CD8-positive, alpha-beta memory T cell (primary cell): ENCODE data around the gene SAMM50. TPM values are rescaled to one million over a fixed set of nuclear protein-coding genes. Genes with fewer than 3 reads are reported as not detected.
"Not testable (repeated sequence)": the region's sequence is repeated elsewhere in the genome, so short reads cannot be mapped to it uniquely, and the experiment has no call there.

ENCODE experiments used
- CTCF ChIA-PET: fragments of 350-600 bp; sonication (Branson Sonifier 250); formaldehyde crosslinking; loops from one replicate; lab custom pipeline; 2021; ENCODE audit warnings: antibody characterized with exemption; lab: Charles Lee
- POLR2A ChIA-PET: fragments of 350-600 bp; sonication (Branson Sonifier 250); formaldehyde crosslinking; loops from one replicate; lab custom pipeline; 2021; ENCODE audit warnings: antibody characterized with exemption; lab: Charles Lee
- DNase-seq, 5 donors: peaks; one replicate each; pipeline versions ENCODE4 v3.0.0 to v3.0.0-alpha.2; 2020 to 2022; ENCODE audit warnings: mixed read lengths in 1 of 5
- H3K27ac ChIP-seq: one replicate; pipeline ENCODE4 v1.7.0; 2013; ENCODE audit warnings: low read depth, mild to moderate bottlenecking, low read length, moderate library complexity
- H3K27me3 ChIP-seq: 2 replicates; pipeline ENCODE4 v1.7.0; 2013; ENCODE audit warnings: low read length, mild to moderate bottlenecking; ENCODE audit not compliant: insufficient read depth, poor library complexity, severe bottlenecking
- H3K36me3 ChIP-seq: 2 replicates; pipeline ENCODE4 v1.7.0; 2013; ENCODE audit warnings: mild to moderate bottlenecking, low read length, moderate library complexity; ENCODE audit not compliant: insufficient read depth
- H3K4me1 ChIP-seq: 2 replicates; pipeline ENCODE4 v1.7.0; 2013; ENCODE audit warnings: mild to moderate bottlenecking, low read length, moderate library complexity; ENCODE audit not compliant: insufficient read depth
- H3K4me3 ChIP-seq: 2 replicates; pipeline ENCODE4 v1.7.0; 2013; ENCODE audit warnings: mild to moderate bottlenecking, low read length
- H3K9me3 ChIP-seq: 2 replicates; pipeline ENCODE4 v1.7.0; 2013; ENCODE audit warnings: mild to moderate bottlenecking, low read length
- H3K27ac Mint-ChIP-seq, 8 donors: one replicate each; pipeline ENCODE4 v1.8.0; 2020 to 2021; ENCODE audit warnings: mixed read lengths in 8 of 8, mild to moderate bottlenecking in 6 of 8, inconsistent platforms in 3 of 8, moderate library complexity in 3 of 8
- H3K27me3 Mint-ChIP-seq, 2 donors: one replicate each; pipeline ENCODE4 v1.8.0; 2020 to 2021; ENCODE audit warnings: mixed read lengths in 2 of 2, mild to moderate bottlenecking in 1 of 2, moderate library complexity in 1 of 2
- H3K36me3 Mint-ChIP-seq, 3 donors: one replicate each; pipeline ENCODE4 v1.8.0; 2020 to 2021; ENCODE audit warnings: mixed read lengths in 3 of 3, inconsistent platforms in 1 of 3, mild to moderate bottlenecking in 1 of 3
- H3K4me1 Mint-ChIP-seq, 3 donors: one replicate each; pipeline ENCODE4 v1.8.0; 2020 to 2021; ENCODE audit warnings: mixed read lengths in 3 of 3, inconsistent platforms in 1 of 3, mild to moderate bottlenecking in 1 of 3
- H3K4me3 Mint-ChIP-seq, 7 donors: one replicate each; pipeline ENCODE4 v1.8.0; 2020 to 2021; ENCODE audit warnings: mixed read lengths in 7 of 7, mild to moderate bottlenecking in 6 of 7, moderate library complexity in 4 of 7, inconsistent platforms in 2 of 7
- H3K9me3 Mint-ChIP-seq, 5 donors: one replicate each; pipeline ENCODE4 v1.8.0; 2020 to 2022; ENCODE audit warnings: mixed read lengths in 5 of 5, mild to moderate bottlenecking in 3 of 5, moderate library complexity in 2 of 5, inconsistent platforms in 1 of 5
- polyA plus RNA-seq: library from polyadenylated mRNA; unstranded; fragments of 300-500 nt; fragmentation: Illumina TruSeq; gene quantifications from one replicate; pipeline ENCODE4 v1.2.3, GENCODE V29; 2021
- total RNA-seq, 2 experiments: library from RNA; stranded (reverse); gene quantifications; one replicate each; pipeline ENCODE4 v1.2.3, GENCODE V29; 2021

Gene SAMM50
- total and polyA plus RNA-seq, 3 experiments from 2014 or later, result 58.8 to 67.2 (median 61.3) TPM

DNA sequence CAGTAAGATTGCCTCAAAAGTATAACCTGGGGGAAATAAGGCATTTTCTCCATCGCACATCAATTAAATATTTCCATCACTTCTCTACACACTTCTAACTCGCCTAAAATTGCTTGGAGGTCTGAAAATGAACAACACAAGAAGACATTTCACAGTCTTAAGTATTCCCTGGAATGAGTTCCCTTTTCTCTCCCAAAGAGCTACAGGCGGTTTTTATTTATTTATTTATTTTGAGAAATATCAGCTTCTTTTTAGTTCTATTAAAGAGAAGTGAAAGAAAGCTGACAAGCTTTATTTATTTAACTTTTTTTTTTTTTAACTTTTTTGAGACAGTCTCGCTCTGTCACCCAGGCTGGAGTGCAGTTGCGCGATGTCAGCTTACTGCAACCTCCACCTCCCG, 57.3 kb downstream of the SAMM50 start:
- H3K9me3 Mint-ChIP-seq, result no peaks in the 10 kb centered on the region
- ChIA-PET CTCF (no interaction called here), POLR2A (no interaction called here)
- no peak for DNase-seq
- H3K27me3 Mint-ChIP-seq, result no peaks in the 10 kb centered on the region
- H3K4me3 Mint-ChIP-seq, result no peak overlapping the region
- no peaks in the 10 kb centered on the region for H3K27me3 ChIP-seq
- H3K36me3 Mint-ChIP-seq, result peaks cover 0 to 2% (median 2%) of the 10 kb centered on the region in 3 donors
- H3K4me3 ChIP-seq, result no peak overlapping the region
- no peaks in the 10 kb centered on the region for H3K36me3 ChIP-seq
- H3K9me3 ChIP-seq, result no peaks in the 10 kb centered on the region
- no peak overlapping the region for H3K27ac ChIP-seq
- H3K4me1 ChIP-seq, result no peaks in the 10 kb centered on the region
- no peaks in the 10 kb centered on the region for H3K4me1 Mint-ChIP-seq
- H3K27ac Mint-ChIP-seq, result no peak overlapping the region

DNA sequence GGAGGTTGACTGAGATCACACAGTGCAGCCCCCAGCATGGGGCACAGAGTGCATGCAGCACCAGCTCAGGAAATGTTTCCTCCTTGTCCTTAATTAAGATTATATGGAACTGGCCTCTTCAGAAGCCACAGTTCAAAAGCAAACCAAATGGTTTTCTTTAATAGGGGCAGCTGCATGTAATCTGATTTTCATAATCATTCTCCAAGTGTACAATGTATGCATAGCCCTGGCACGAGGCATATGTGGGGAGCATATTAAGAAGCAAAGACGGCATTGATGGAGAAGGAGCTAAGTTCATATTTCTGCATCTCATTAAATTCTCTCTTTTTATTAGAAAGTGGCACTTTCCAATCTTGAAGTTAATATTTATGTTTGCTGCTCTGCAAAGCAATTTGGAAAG, 59.0 kb downstream of the SAMM50 start:
- no peak for DNase-seq
- no peak overlapping the region for H3K27ac ChIP-seq
- H3K4me1 ChIP-seq, result no peaks in the 10 kb centered on the region
- no peaks in the 10 kb centered on the region for H3K36me3 ChIP-seq
- no peaks in the 10 kb centered on the region for H3K36me3 Mint-ChIP-seq
- no peak overlapping the region for H3K4me3 ChIP-seq
- no peaks in the 10 kb centered on the region for H3K9me3 ChIP-seq
- ChIA-PET POLR2A (no interaction called here), CTCF (interaction anchor here (1.9 kb wide), 1 partner anchor 21 kb away, joined by 8 read pairs; no protein-coding TSS in a partner anchor)
- no peak overlapping the region for H3K27ac Mint-ChIP-seq
- H3K27me3 ChIP-seq, result no peaks in the 10 kb centered on the region
- H3K9me3 Mint-ChIP-seq, result no peaks in the 10 kb centered on the region
- no peaks in the 10 kb centered on the region for H3K4me1 Mint-ChIP-seq
- H3K27me3 Mint-ChIP-seq, result no peaks in the 10 kb centered on the region
- H3K4me3 Mint-ChIP-seq, result no peak overlapping the region

DNA sequence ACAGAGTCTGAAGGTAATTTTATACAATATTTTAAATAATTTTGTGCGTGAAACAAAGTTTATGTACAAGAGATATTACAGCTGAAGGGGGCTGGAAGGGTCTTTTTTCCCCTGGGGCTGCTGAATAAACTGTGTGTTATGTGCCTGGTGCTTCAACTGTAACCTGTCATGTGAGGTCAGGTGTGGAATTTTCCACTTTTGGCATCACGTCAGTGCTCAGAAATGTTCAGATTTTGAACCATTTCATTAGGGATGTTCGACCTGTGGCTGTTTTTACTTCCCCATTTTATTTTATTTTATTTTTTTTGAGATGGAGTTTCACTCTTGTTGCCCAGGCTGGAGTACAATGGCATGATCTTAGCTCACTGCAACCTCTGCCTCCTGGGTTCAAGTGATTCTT, 61.3 kb downstream of the SAMM50 start:
- H3K4me3 Mint-ChIP-seq, H3K4me1 Mint-ChIP-seq, H3K27ac Mint-ChIP-seq, H3K27me3 ChIP-seq, H3K9me3 Mint-ChIP-seq, H3K27ac ChIP-seq, CTCF ChIA-PET, H3K4me3 ChIP-seq, H3K36me3 ChIP-seq, H3K36me3 Mint-ChIP-seq, H3K4me1 ChIP-seq, H3K27me3 Mint-ChIP-seq, DNase-seq, H3K9me3 ChIP-seq: not testable (repeated sequence)
- POLR2A ChIA-PET, result interaction anchor here (1.1 kb wide), 1 partner anchor 10 kb away, joined by 3 read pairs; no protein-coding TSS in a partner anchor

DNA sequence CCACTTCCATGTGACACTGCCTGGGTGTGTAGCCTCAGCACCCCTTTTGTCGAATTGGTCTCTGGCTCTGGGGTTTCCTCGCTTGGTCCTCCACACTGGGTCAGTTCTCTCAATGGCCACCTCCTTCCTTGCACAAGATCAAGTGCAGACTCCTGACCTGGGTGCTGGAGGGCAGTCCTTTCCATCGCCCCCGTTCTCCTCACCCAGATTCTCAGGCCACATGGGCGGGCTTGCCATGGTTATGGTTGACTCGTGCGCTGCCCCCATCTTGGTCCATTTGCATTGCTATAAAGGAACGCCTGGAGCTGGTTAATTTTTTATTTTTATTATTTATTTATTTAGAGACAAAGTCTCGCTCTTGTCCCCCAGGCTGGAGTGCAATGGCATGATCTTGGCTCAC, 63.4 kb downstream of the SAMM50 start:
- H3K27ac Mint-ChIP-seq, result peak overlapping the region in 1 of 8 donors; percentile 61
- CTCF ChIA-PET, result no interaction called here

DNA sequence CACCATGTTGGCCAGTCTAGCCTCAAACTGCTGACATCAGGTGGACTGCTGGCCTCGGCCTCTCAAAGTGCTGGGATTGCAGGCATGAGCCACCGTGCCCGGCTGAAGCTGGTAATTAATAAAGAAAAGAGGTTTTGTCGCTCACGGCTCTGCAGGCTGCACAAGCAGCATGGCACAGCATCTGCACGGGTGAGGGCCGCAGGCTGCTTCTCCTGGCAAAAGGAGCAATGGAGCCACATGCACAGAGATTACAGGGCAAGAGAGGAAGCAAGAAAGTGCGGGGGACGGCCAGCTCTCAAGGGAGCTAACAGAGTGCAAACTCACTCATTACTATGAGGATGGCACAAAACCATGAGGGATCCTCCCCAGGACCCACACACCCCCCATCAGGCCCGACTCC, 64.2 kb downstream of the SAMM50 start:
- no peaks in the 10 kb centered on the region for H3K27me3 Mint-ChIP-seq
- no peaks in the 10 kb centered on the region for H3K9me3 ChIP-seq
- H3K36me3 ChIP-seq, result no peaks in the 10 kb centered on the region
- no peak for DNase-seq
- H3K4me1 Mint-ChIP-seq, result peaks cover 0 to 5% (median 3%) of the 10 kb centered on the region in 3 donors
- H3K4me3 Mint-ChIP-seq, result no peak overlapping the region
- no peaks in the 10 kb centered on the region for H3K27me3 ChIP-seq
- ChIA-PET CTCF (interaction anchor here (2.4 kb wide), 1 partner anchor 26 kb away, joined by 9 read pairs; no protein-coding TSS in a partner anchor), POLR2A (no interaction called here)
- no peak overlapping the region for H3K27ac ChIP-seq
- H3K27ac Mint-ChIP-seq, result no peak overlapping the region
- no peaks in the 10 kb centered on the region for H3K4me1 ChIP-seq
- no peaks in the 10 kb centered on the region for H3K36me3 Mint-ChIP-seq
- no peak overlapping the region for H3K4me3 ChIP-seq
- H3K9me3 Mint-ChIP-seq, result no peaks in the 10 kb centered on the region

More for the DNA sequence above, 63.4 kb downstream of the SAMM50 start:
- H3K9me3 ChIP-seq, result no peaks in the 10 kb centered on the region
- POLR2A ChIA-PET, result no interaction called here
- Mint-ChIP-seq H3K4me1 (peaks cover 0 to 2% (median under 1%) of the 10 kb centered on the region in 3 donors), H3K9me3 (no peaks in the 10 kb centered on the region), H3K4me3 (peak overlapping the region in 1 of 7 donors; percentile 37), H3K27me3 (no peaks in the 10 kb centered on the region), H3K36me3 (no peaks in the 10 kb centered on the region)
- no peaks in the 10 kb centered on the region for H3K4me1 ChIP-seq
- no peak overlapping the region for H3K27ac ChIP-seq
- no peak for DNase-seq
- no peaks in the 10 kb centered on the region for H3K27me3 ChIP-seq
- no peak overlapping the region for H3K4me3 ChIP-seq
- H3K36me3 ChIP-seq, result no peaks in the 10 kb centered on the region

DNA sequence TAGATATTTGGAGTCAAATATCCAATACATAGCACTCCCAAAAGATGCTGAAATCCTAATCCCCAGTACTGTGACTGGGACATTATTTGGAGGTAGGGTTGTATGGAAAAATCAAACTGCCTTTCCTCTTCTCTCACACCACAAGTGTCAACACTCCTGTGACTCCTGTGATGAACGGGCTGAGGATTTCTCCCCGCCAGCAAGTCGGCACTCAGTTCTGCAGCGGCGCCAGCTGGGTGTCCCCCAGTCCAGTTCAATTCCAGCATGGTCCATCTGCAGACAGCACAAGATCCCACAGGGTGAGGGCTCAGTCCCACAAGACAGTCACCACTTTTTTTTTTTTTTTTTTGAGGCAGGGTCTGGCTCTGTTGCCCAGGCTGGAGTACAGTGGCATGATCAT, 64.6 kb downstream of the SAMM50 start:
- H3K4me1 Mint-ChIP-seq, result peaks cover 1 to 8% (median 4%) of the 10 kb centered on the region in 3 donors
- no peaks in the 10 kb centered on the region for H3K9me3 Mint-ChIP-seq
- DNase-seq, result no peak
- Histone ChIP-seq H3K27ac (no peak overlapping the region), H3K4me3 (no peak overlapping the region), H3K27me3 (no peaks in the 10 kb centered on the region), H3K4me1 (peaks cover under 1% of the 10 kb centered on the region), H3K9me3 (no peaks in the 10 kb centered on the region), H3K36me3 (no peaks in the 10 kb centered on the region)
- H3K27me3 Mint-ChIP-seq, result no peaks in the 10 kb centered on the region
- H3K4me3 Mint-ChIP-seq, result no peak overlapping the region
- CTCF ChIA-PET, result interaction anchor here (0.7 to 2.4 kb wide), 2 partner anchors 26 to 664 kb away, joined by 3 to 9 read pairs; no protein-coding TSS in a partner anchor
- no peak overlapping the region for H3K27ac Mint-ChIP-seq
- POLR2A ChIA-PET, result no interaction called here
- H3K36me3 Mint-ChIP-seq, result peaks cover 0 to 1% (median 0%) of the 10 kb centered on the region in 3 donors

DNA sequence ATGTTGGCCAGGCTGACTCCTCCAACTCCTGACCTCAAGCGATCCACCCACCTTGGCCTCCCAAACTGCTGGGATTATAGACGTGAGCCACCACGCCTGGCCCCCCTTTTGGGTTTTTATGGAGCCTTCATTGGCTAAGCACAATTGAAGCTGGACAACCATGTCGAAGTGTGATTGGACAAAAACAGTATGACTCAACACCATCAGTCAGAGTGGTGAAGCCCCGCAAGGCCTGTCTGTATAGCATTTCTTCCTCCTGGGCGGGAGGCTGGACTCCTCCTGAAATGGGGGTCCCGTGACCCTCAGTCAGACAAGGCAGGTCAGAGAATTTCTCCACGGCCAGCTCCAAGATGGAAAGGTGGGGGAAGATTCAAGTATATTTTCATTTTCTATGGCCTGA, 65.7 kb downstream of the SAMM50 start:
- Mint-ChIP-seq H3K9me3 (no peaks in the 10 kb centered on the region), H3K36me3 (peaks cover 0 to 1% (median 0%) of the 10 kb centered on the region in 3 donors), H3K27ac (peak overlapping the region in 1 of 8 donors; percentile 72), H3K4me1 (peaks cover 11 to 20% (median 12%) of the 10 kb centered on the region in 3 donors), H3K4me3 (peak overlapping the region in 1 of 7 donors; percentile 70), H3K27me3 (no peaks in the 10 kb centered on the region)
- DNase-seq, result no peak
- ChIA-PET CTCF (interaction anchor here (2.4 kb wide), 1 partner anchor 27 kb away, joined by 9 read pairs; no protein-coding TSS in a partner anchor), POLR2A (no interaction called here)
- Histone ChIP-seq H3K4me3 (no peak overlapping the region), H3K36me3 (no peaks in the 10 kb centered on the region), H3K27me3 (no peaks in the 10 kb centered on the region), H3K4me1 (peaks cover 10% of the 10 kb centered on the region), H3K27ac (no peak overlapping the region), H3K9me3 (no peaks in the 10 kb centered on the region)

DNA sequence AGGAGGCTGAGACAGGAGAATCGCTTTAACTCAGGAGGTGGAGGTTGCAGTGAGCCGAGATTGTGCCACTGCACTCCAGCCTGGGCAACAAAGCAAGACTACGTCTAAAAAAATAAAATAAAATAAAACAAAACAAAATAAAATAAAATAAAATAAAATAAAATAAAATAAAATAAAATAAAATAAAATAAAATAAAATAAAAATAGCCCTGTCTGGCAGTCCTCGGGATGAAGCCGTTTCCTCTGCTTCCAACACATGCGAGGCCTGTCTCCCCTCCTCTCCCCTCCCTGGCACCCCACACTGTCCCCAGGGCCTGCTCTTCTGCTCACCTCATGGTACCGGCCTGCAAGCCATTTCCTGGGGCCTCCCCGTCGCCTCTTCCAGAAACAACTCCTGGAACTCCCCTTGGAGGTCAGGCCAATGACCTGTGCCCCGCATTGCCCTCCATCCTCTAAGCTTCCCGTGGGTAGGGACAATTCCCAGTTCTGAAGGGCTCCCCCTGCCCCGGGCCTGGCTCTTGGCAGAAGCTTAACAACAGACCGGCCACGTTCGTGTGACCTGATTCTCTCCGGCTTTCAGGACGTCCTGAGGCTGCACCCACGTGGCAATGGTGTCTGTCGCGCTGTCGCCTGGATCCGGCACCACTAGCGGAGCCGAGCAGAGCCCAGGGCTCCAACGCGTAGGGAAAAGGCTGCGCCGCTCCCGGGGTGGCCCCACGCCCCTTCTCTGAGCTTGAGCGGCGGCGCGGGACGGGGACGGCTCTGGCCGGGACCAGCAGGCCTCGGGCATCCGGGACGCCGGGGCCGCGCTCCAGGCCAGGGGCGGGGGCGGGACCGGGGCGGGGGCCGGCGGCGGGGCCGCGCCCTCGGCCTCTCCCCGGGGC, 68.4 kb downstream of the SAMM50 start:
- DNase-seq, result peak in 2 of 5 donors; percentile 7 to 9
- Histone ChIP-seq H3K27me3 (no peaks in the 10 kb centered on the region), H3K27ac (peak overlapping the region; percentile 51), H3K4me1 (peaks cover 17% of the 10 kb centered on the region), H3K4me3 (no peak overlapping the region), H3K36me3 (no peaks in the 10 kb centered on the region), H3K9me3 (no peaks in the 10 kb centered on the region)
- POLR2A ChIA-PET, result no interaction called here
- Mint-ChIP-seq H3K27ac (peak overlapping the region in 6 of 8 donors; percentile 10 to 86 (median 66)), H3K4me3 (peak overlapping the region; percentile 72 to 92 (median 81)), H3K9me3 (no peaks in the 10 kb centered on the region), H3K27me3 (no peaks in the 10 kb centered on the region), H3K36me3 (peaks cover 0 to 1% (median 0%) of the 10 kb centered on the region in 3 donors), H3K4me1 (peaks cover 29 to 45% (median 32%) of the 10 kb centered on the region in 3 donors)
- CTCF ChIA-PET, result no interaction called here
